Memory B cell (primary cell): ENCODE data around the gene CEMIP.
A peak's percentile ranks its signal among the peaks of the same experiment; 100 is the strongest.

Source experiments
- ATAC-seq: fragments of 150-1000 bp; cut with Tn5 transposase; 2 replicates; pipeline ENCODE4 v1.10.0; 2021; ENCODE audit warnings: low read depth, mild to moderate bottlenecking, moderate library complexity
- DNase-seq, 2 donors: peaks; one replicate each; pipeline ENCODE4 v3.0.0; 2022; ENCODE audit warnings: low spot score in 2 of 2
- H3K27ac Mint-ChIP-seq: one replicate; pipeline ENCODE4 v1.8.0; 2022; ENCODE audit warnings: mild to moderate bottlenecking, moderate library complexity, mixed read lengths
- H3K27me3 Mint-ChIP-seq: one replicate; pipeline ENCODE4 v1.8.0; 2022; ENCODE audit warnings: mixed read lengths
- H3K36me3 Mint-ChIP-seq: one replicate; pipeline ENCODE4 v1.8.0; 2022; ENCODE audit warnings: mild to moderate bottlenecking, mixed read lengths
- H3K4me1 Mint-ChIP-seq: one replicate; pipeline ENCODE4 v1.8.0; 2022; ENCODE audit warnings: mixed read lengths
- H3K4me3 Mint-ChIP-seq: one replicate; pipeline ENCODE4 v1.8.0; 2022; ENCODE audit warnings: mild to moderate bottlenecking, moderate library complexity, mixed read lengths
- H3K9me3 Mint-ChIP-seq: one replicate; pipeline ENCODE4 v1.8.0; 2022; ENCODE audit warnings: mixed read lengths

The CEMIP gene, protein sequence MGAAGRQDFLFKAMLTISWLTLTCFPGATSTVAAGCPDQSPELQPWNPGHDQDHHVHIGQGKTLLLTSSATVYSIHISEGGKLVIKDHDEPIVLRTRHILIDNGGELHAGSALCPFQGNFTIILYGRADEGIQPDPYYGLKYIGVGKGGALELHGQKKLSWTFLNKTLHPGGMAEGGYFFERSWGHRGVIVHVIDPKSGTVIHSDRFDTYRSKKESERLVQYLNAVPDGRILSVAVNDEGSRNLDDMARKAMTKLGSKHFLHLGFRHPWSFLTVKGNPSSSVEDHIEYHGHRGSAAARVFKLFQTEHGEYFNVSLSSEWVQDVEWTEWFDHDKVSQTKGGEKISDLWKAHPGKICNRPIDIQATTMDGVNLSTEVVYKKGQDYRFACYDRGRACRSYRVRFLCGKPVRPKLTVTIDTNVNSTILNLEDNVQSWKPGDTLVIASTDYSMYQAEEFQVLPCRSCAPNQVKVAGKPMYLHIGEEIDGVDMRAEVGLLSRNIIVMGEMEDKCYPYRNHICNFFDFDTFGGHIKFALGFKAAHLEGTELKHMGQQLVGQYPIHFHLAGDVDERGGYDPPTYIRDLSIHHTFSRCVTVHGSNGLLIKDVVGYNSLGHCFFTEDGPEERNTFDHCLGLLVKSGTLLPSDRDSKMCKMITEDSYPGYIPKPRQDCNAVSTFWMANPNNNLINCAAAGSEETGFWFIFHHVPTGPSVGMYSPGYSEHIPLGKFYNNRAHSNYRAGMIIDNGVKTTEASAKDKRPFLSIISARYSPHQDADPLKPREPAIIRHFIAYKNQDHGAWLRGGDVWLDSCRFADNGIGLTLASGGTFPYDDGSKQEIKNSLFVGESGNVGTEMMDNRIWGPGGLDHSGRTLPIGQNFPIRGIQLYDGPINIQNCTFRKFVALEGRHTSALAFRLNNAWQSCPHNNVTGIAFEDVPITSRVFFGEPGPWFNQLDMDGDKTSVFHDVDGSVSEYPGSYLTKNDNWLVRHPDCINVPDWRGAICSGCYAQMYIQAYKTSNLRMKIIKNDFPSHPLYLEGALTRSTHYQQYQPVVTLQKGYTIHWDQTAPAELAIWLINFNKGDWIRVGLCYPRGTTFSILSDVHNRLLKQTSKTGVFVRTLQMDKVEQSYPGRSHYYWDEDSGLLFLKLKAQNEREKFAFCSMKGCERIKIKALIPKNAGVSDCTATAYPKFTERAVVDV (N-terminal part only)

DNA sequence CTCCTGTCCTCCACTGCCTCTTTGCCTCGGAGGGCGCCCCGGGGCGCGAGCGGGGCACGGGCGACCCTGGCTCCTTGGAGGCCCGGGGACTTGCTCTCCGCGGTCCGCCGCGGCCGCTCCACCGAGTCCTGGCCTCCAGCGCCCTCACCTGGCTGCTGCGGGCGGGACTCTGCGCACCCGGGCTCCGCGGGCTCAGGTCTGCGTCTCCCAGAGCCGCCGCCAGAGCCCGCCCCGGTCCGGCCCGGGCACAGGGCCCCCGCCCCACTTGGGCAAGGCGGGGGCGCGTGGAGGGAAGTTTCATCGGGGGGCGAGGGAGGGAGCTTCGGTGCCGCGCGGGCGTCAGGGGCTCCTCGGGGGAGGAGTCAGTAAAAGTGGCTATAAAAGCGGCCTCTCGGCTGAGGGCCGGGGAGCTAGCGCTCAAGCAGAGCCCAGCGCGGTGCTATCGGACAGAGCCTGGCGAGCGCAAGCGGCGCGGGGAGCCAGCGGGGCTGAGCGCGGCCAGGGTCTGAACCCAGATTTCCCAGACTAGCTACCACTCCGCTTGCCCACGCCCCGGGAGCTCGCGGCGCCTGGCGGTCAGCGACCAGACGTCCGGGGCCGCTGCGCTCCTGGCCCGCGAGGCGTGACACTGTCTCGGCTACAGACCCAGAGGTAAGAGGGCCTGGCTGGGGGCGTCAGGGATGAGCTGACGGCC is at the start of gene CEMIP:
Gene CEMIP, plus strand, starts transcription at position 407 of the 694 bp plus-strand sequence. CDS start 94,510 bp downstream, outside the sequence.
- peaks cover 10% of the 10 kb centered on the region for H3K27me3 Mint-ChIP-seq
- no peaks in the 10 kb centered on the region for H3K36me3 Mint-ChIP-seq
- peak in 1 of 2 donors; percentile 16 for DNase-seq

DNA sequence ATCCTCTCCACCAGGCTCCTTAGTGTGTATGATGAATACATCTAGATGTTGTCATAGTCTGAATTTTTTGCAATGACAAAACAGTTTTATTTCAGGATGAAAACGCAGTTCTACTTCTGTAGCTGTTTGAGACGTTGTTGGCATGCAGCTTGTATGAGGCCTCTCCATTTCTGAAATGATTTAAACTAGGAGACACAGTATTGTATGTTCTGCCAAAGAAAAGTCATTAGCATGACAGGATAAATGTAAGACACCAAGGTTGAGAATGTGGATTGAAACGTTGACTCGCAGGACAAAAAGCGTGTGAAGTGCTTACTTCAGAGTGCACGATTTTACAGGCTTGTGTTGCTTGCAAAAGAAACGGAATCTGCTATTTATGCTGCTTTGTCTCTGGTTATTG is 48.8 kb upstream of the CEMIP start:
- Mint-ChIP-seq H3K27ac (no peak overlapping the region), H3K36me3 (no peaks in the 10 kb centered on the region), H3K9me3 (no peaks in the 10 kb centered on the region), H3K27me3 (no peaks in the 10 kb centered on the region), H3K4me3 (no peak overlapping the region), H3K4me1 (no peaks in the 10 kb centered on the region)
- DNase-seq, result no peak
- no peak for ATAC-seq

More for the DNA sequence above, at the start of gene CEMIP:
- H3K4me3 Mint-ChIP-seq, result no peak within 1 kb of the TSS
- no peak within 1 kb of the TSS for H3K27ac Mint-ChIP-seq
- no peaks in the 10 kb centered on the region for H3K9me3 Mint-ChIP-seq
- peak; percentile 39 for ATAC-seq
- H3K4me1 Mint-ChIP-seq, result peaks cover 4% of the 10 kb centered on the region

DNA sequence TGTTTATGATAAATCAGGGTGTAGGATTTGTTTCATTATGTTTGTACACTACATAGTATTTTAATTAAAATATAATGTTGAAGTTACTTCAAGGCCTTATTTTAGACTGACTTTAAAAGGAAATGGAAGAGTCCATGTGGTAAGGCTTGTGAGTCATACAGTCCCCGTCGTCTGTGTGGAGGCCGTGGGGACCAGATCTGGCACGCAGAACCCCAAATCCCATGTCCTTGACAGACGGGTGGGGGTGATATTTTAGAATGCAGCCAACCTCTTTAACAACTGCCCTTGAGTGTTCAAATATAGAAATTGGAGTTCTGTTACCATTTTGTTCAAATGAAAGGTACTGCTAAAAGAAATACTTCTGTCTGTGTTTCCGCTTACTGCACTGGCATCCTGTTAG is 48.2 kb upstream of the CEMIP start:
- no peak overlapping the region for H3K27ac Mint-ChIP-seq

DNA sequence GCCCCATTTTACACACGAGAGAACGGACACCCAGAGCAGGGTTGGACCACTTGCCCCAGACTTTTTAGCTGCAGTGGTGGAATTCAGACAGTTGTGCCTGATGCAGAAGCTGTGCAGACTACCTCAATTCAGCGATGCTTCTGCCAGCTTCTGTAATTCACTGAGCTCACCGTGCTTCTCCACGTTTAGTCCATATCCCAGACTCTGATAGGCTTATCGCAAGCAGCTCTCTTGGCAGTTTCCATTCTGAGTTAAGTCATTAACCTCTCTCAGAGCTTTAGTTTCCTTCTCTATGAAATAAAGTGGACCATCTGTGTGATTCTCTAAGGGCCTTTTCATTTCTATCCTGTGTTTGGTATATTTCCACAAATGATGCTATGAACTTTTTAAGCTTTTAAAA is 47.0 kb upstream of the CEMIP start:
- DNase-seq (no peak), ATAC-seq (no peak)
- H3K9me3 Mint-ChIP-seq, result no peaks in the 10 kb centered on the region
- H3K27ac Mint-ChIP-seq, result no peak overlapping the region
- no peaks in the 10 kb centered on the region for H3K27me3 Mint-ChIP-seq
- no peaks in the 10 kb centered on the region for H3K4me1 Mint-ChIP-seq
- H3K36me3 Mint-ChIP-seq, result no peaks in the 10 kb centered on the region
- H3K4me3 Mint-ChIP-seq, result no peak overlapping the region

More for the DNA sequence above, 48.2 kb upstream of the CEMIP start:
- H3K9me3 Mint-ChIP-seq, result no peaks in the 10 kb centered on the region
- H3K4me3 Mint-ChIP-seq, result no peak overlapping the region
- H3K4me1 Mint-ChIP-seq, result no peaks in the 10 kb centered on the region
- H3K36me3 Mint-ChIP-seq, result no peaks in the 10 kb centered on the region
- no peaks in the 10 kb centered on the region for H3K27me3 Mint-ChIP-seq
- ATAC-seq (no peak), DNase-seq (no peak)

DNA sequence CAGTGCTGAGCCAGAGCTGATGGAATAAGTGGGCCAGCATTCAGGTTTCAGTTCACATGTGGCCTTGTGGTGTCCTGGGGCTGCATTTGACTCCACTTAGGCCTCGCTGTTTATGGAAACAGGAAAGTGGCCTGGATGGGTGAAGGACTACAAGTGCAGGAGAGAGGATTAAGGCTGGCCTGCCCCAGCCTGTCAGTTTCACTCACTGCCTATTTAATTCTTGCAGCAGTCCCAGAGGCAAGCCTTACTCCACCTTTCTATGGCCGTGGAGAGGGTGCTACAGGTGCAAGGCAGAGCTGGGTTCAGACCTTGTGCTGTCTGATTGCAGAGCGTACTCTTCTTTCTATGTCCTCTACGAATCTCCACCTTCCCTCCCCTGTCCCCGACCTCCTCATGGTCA is 46.4 kb upstream of the CEMIP start:
- no peak overlapping the region for H3K4me3 Mint-ChIP-seq
- H3K27me3 Mint-ChIP-seq, result peaks cover 2% of the 10 kb centered on the region
- no peak for DNase-seq
- ATAC-seq, result no peak
- peaks cover 3% of the 10 kb centered on the region for H3K36me3 Mint-ChIP-seq
- H3K27ac Mint-ChIP-seq, result no peak overlapping the region
- no peaks in the 10 kb centered on the region for H3K4me1 Mint-ChIP-seq
- H3K9me3 Mint-ChIP-seq, result peaks cover 2% of the 10 kb centered on the region

DNA sequence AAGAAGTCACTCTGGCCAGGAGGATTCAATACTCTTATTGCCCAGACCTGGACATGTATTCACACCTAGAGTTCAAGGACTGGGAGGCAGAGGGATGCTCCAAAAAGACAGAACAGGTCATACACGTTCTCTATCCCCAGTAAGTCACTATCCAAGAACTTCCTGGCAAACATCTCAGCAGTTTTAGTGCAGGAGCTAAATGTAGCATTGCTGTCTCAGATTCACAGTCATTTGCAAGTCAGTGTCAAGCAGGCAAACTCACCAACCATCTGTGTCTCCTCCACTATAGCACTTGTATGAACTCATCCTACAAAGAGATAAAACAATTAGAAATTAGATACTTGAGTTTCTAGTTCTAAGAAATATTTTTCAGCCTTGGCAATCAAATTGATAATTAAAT is 45.7 kb upstream of the CEMIP start:
- ATAC-seq, result no peak
- Mint-ChIP-seq H3K27ac (no peak overlapping the region), H3K27me3 (peaks cover 2% of the 10 kb centered on the region), H3K9me3 (peaks cover 5% of the 10 kb centered on the region), H3K4me1 (no peaks in the 10 kb centered on the region), H3K4me3 (no peak overlapping the region), H3K36me3 (peaks cover 3% of the 10 kb centered on the region)
- no peak for DNase-seq

DNA sequence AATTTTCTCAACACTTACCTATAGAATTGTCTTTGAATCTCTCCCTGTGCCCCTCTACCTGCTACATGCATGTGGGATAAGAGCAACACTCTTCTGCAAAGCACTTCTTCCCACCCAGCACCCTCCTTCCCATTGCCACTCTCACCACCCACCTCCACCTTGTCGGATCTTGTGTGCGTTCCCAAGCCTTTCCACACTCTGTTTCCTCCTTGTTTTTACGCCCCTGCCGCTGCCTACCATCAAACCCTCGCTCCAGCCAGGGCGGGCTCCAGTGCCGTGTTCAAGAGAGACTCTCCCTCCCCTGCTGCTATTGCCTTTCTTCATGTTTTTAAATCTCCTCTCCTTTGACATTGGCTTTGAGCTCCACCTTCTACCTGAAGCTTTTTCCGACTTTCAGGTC is 43.8 kb upstream of the CEMIP start:
- peaks cover 2% of the 10 kb centered on the region for H3K27me3 Mint-ChIP-seq
- peaks cover 14% of the 10 kb centered on the region for H3K9me3 Mint-ChIP-seq
- DNase-seq (no peak), ATAC-seq (no peak)
- no peak overlapping the region for H3K4me3 Mint-ChIP-seq
- no peak overlapping the region for H3K27ac Mint-ChIP-seq
- no peaks in the 10 kb centered on the region for H3K4me1 Mint-ChIP-seq
- H3K36me3 Mint-ChIP-seq, result peaks cover 3% of the 10 kb centered on the region

DNA sequence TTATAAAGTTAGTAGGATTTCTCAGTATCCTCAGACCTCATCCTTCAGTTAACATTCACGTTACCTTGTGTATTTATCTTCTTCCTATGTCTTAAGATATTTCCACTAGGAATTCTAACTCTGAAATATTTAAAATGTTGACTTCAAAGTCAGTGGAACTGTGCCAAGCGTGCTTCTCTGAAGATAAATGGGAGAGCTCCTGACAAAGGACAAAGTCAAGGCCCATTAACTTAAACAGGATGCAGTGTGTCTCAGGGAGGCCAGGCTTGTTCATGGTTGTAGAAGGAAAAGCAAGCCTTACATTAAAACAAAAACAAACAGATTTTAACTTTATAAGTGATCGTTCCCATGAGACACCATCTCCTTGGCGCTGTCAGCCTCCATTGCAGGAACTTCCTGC is 42.6 kb upstream of the CEMIP start:
- H3K27ac Mint-ChIP-seq, result no peak overlapping the region
- H3K27me3 Mint-ChIP-seq, result peaks cover 2% of the 10 kb centered on the region

DNA sequence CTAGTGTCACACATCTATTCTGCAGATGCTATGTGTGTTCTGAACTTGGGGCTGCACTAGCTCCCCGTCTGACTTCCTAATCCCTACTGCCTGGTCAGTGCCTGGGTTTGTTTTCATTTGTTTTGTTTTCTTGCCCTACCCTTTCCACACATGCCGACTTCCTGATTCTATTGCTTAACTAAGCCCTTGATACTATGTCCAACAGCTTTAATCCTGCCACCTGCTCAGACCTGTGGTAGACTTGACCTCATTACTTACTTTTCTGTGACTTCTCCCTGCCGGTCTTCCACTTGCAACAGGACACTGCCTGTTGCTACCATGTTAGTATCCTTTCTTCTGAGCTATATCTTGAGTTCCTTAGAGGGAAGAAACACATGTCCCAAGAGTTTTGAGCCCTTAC is 39.3 kb upstream of the CEMIP start:
- Mint-ChIP-seq H3K27me3 (peaks cover 2% of the 10 kb centered on the region), H3K36me3 (peaks cover 3% of the 10 kb centered on the region), H3K4me3 (no peak overlapping the region), H3K27ac (no peak overlapping the region), H3K4me1 (no peaks in the 10 kb centered on the region), H3K9me3 (peaks cover 14% of the 10 kb centered on the region)
- ATAC-seq (no peak), DNase-seq (no peak)

More for the DNA sequence above, 42.6 kb upstream of the CEMIP start:
- Mint-ChIP-seq H3K9me3 (peaks cover 14% of the 10 kb centered on the region), H3K4me3 (no peak overlapping the region), H3K4me1 (no peaks in the 10 kb centered on the region), H3K36me3 (peaks cover 3% of the 10 kb centered on the region)
- DNase-seq (no peak), ATAC-seq (no peak)

DNA sequence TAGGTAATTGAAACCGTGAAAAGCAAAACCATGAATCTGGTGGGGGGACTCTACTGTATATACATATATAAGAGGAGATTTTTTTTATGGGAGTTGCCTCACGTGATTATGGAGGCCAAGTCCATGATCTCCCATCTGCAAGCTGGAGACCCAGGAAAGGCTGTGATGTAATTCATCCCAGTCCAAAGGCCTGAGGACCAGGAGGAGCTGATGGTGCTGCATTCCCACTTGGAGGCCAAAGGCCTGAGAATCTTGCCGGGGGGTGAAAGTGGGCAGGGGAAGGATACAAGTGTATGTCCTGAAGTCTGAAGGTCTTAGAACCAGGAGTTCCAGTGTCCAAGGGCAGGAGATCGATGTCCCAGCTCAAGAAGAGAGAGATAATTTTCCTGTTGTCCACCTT is 37.1 kb upstream of the CEMIP start:
- H3K9me3 Mint-ChIP-seq, result peaks cover 17% of the 10 kb centered on the region
- H3K27ac Mint-ChIP-seq, result no peak overlapping the region
- H3K36me3 Mint-ChIP-seq, result peaks cover 6% of the 10 kb centered on the region
- H3K4me1 Mint-ChIP-seq, result no peaks in the 10 kb centered on the region
- ATAC-seq, result no peak
- no peak overlapping the region for H3K4me3 Mint-ChIP-seq
- DNase-seq, result no peak
- peaks cover 2% of the 10 kb centered on the region for H3K27me3 Mint-ChIP-seq

DNA sequence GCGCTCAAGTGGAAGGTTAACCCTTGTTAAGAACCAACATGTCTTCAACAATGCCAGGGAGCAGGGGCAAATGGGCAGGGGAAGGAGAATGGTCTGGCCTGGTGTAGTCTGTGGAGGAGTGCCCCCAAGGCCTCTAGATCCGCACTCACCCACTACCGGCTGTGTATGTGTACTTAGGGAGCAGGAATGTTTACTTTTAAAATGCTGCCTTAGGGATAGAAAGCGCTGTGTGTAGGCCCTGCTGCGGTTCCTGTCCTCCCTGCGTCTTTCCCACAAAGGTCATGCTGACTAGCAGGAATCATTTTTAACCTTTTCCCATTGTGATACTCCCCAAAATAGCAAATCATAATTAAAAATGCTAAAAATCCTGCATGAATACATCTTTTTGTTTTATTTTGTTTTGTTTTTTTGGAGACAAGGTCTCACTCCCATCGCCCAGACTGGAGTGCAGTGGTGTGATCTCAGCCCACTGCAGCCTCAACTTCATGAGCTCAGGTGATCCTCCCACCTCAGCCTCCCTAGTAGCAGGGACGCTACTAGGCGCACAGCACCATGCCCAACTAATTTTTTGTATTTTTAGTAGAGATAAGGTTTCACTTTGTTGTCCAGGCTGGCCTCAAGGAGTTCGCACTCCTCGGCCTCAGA is 35.9 kb upstream of the CEMIP start:
- no peaks in the 10 kb centered on the region for H3K27me3 Mint-ChIP-seq
- H3K4me1 Mint-ChIP-seq, result no peaks in the 10 kb centered on the region
- ATAC-seq, result no peak
- no peak overlapping the region for H3K27ac Mint-ChIP-seq
- peaks cover 14% of the 10 kb centered on the region for H3K9me3 Mint-ChIP-seq
- DNase-seq, result no peak
- H3K36me3 Mint-ChIP-seq, result peaks cover 3% of the 10 kb centered on the region
- no peak overlapping the region for H3K4me3 Mint-ChIP-seq

DNA sequence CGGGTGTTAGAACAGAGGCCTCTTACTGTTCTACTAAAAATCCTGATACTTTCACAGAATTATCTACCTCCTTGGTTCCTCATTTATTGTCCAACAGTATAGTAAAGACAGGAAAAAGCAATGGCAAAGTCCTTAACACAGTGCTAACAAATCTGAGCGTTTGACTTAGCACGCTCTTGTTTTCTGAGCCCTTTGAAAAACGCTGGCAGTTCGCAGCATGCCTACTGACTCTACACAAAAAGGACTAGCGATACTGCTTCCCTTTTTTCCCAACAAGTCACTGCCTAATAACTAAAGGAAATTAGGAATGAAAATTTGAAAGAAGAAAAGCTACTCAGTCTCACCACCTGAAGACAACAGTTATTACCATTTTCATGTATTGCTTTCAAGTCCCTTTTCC is 34.8 kb upstream of the CEMIP start:
- Mint-ChIP-seq H3K27me3 (no peaks in the 10 kb centered on the region), H3K4me1 (no peaks in the 10 kb centered on the region), H3K4me3 (no peak overlapping the region), H3K36me3 (peaks cover 3% of the 10 kb centered on the region), H3K9me3 (peaks cover 7% of the 10 kb centered on the region), H3K27ac (no peak overlapping the region)
- DNase-seq, result no peak
- ATAC-seq, result no peak

DNA sequence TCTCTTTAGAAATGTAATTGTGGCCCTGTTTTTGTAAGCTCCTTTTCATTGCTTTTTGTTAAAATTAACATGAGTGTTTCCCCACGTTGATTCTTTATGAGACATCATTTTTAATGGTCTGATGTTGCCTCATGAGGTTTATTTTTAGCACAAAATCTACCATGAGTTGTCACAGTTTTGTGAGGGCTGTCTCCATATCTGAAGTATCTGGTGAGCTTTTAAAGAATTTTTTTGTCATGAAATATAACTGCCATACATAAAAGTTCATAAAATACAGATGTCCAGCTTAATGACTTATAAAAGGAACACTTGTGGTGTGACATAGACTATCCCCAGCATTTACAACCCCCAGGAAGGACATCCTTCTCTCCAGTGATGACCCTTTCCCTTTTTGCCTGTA is 34.3 kb upstream of the CEMIP start:
- H3K27ac Mint-ChIP-seq, result no peak overlapping the region
- DNase-seq, result no peak
- no peak for ATAC-seq
- H3K9me3 Mint-ChIP-seq, result peaks cover 6% of the 10 kb centered on the region
- no peaks in the 10 kb centered on the region for H3K4me1 Mint-ChIP-seq
- no peaks in the 10 kb centered on the region for H3K27me3 Mint-ChIP-seq
- H3K4me3 Mint-ChIP-seq, result no peak overlapping the region
- peaks cover 3% of the 10 kb centered on the region for H3K36me3 Mint-ChIP-seq
